Measurements from ENCODE around the gene FAF1.

FAF1 gene

GRCh38 chr1:50422675-50422945, 537.5 kb downstream of the FAF1 start:
- no peak for DNase-seq (ENCODE audit: low spot score)
- in situ Hi-C loops (cut with MboI; ENCODE audit: low pct_unique_long_range_greater_than_20kb, low sequenced_read_pairs, unreplicated experiment), result no loop called here
- TF ChIP-seq CTCF (IDR thresholded peaks at IDR 0.05; ENCODE audit: extremely low read depth, insufficient read depth, missing control alignments), result no peak

GRCh38 chr1:50421768-50422674, 538.0 kb downstream of the FAF1 start:
- in situ Hi-C loops (cut with MboI; ENCODE audit: low pct_unique_long_range_greater_than_20kb, low sequenced_read_pairs, unreplicated experiment), result no loop called here
- TF ChIP-seq CTCF (IDR thresholded peaks at IDR 0.05; ENCODE audit: extremely low read depth, insufficient read depth, missing control alignments), result no peak
- no peak for DNase-seq (ENCODE audit: low spot score)

- DNase-seq (ENCODE audit: low spot score), result no peak
- in situ Hi-C loops (cut with MboI; ENCODE audit: low pct_unique_long_range_greater_than_20kb, low sequenced_read_pairs, unreplicated experiment), result no loop called here
- no peak for TF ChIP-seq CTCF (IDR thresholded peaks at IDR 0.05; ENCODE audit: extremely low read depth, insufficient read depth, missing control alignments)
Observed at GRCh38 chr1:50421366-50421748, 538.7 kb downstream of the FAF1 start.

GRCh38 chr1:50420689-50421365, 539.2 kb downstream of the FAF1 start:
- no peak for DNase-seq (ENCODE audit: low spot score)
- TF ChIP-seq CTCF (IDR thresholded peaks at IDR 0.05; ENCODE audit: extremely low read depth, insufficient read depth, missing control alignments), result no peak
- in situ Hi-C loops (cut with MboI; ENCODE audit: low pct_unique_long_range_greater_than_20kb, low sequenced_read_pairs, unreplicated experiment), result no loop called here

GRCh38 chr1:50419907-50420677, 540.0 kb downstream of the FAF1 start:
- DNase-seq (ENCODE audit: low spot score), result no peak
- in situ Hi-C loops (cut with MboI; ENCODE audit: low pct_unique_long_range_greater_than_20kb, low sequenced_read_pairs, unreplicated experiment), result no loop called here
- no peak for TF ChIP-seq CTCF (IDR thresholded peaks at IDR 0.05; ENCODE audit: extremely low read depth, insufficient read depth, missing control alignments)

- no peak for TF ChIP-seq CTCF (IDR thresholded peaks at IDR 0.05; ENCODE audit: extremely low read depth, insufficient read depth, missing control alignments)
- in situ Hi-C loops (cut with MboI; ENCODE audit: low pct_unique_long_range_greater_than_20kb, low sequenced_read_pairs, unreplicated experiment), result no loop called here
Observed at GRCh38 chr1:50419192-50419906, 540.7 kb downstream of the FAF1 start.

More at GRCh38 chr1:50419192-50419906, 540.7 kb downstream of the FAF1 start:
- DNase-seq (ENCODE audit: low spot score), result peak; percentile 51
